NCI-H2029 (cell line): Measurements from ENCODE around the gene ARHGAP42.
"Not testable (repeated sequence)": the region's sequence is repeated elsewhere in the genome, so short reads cannot be mapped to it uniquely, and the experiment has no call there.

Experiments used
- DNase-seq: peaks from one replicate; lab custom pipeline; 2025; lab: John Stamatoyannopoulos, UW

ARHGAP42 gene

DNA sequence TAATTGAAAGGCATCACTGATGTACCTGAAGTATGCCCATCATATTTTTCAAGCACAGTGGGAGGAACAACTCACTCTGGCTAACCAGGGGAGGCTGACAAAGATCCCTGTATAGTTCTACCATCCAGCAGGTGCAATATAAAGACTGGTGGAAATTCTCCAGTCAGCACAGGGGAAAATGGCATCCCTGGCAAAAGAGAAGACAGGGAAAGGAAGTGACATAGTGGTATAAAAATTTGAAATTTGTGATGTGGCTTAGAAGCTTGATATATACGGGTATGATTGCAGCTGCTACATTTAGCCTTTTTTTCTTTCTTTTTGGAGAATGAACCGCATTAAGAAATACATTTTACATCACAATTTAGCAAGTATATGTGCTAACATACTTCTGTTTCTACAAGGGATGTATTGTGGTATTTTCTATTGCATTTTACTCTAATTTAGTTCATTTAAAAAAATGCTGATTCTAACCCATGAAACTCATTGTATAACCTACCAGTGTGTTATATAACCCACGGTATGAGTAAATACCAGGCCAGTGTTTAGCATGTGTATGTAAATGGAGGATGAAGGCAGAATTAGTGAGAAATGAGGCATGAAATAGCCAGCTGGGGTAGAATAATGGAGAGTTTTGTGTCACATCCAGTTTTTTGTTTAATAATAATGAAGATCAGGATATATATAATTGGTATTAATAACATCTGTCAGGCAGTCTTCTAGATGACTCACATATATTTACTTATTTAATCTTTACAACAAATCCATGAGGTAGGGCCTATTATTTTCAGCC is 186.1 kb downstream of the ARHGAP42 start:
- no peak for DNase-seq

DNA sequence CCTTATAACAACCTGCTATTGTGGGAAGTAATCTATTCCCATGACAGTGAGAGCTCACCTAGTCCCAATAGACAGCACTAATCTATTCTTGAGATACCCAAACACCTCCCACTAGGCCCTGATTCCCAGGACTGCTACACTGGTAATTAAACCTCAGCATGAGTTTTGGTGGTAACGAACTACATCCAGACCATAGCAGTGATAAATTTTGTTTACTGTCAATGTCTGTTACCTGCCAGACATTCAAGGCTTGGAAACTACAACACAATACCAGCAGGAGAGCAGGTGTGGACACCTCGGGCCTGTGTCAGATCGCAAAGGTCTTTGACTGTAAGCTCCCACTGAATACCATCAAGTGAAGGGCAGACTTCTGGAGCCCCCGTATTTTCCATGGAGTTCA is 187.1 kb downstream of the ARHGAP42 start:
- DNase-seq, result no peak

GRCh38 chr11:100875521-100875869 is 188.4 kb downstream of the ARHGAP42 start:
- no peak for DNase-seq

DNA sequence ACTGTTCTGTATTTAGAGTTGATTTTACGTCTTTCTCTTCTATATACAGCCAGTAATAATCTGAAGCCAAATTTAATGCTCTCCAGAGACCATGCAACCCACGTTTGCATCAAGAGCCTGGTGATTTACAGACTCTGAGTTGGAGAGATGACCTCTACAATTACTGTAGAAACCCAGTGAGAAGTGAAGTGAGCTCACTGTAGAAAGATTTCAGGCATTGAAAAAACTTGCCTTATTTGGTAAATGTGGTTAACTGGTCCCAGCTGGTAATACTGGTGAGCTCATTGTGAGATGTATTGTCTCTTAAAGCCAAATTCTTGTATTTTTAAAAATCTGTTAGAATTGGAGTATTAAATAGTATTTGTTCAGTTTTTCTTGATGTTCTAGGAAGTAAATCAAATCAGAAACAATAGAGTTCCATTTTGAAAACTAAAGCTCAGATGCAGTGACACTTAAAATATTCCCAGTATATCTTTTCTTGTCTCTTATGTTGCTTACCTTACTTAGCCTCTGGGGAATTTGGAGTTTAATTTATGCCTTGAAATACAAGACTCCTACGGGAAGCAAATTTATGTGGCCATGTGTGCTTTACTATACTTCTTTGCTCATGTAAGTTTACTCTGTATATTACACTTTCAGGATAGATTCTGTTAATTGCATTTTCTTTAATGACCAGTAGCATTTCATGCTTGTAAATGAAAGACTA is 189.9 kb downstream of the ARHGAP42 start:
- no peak for DNase-seq

- no peak for DNase-seq
Observed at GRCh38 chr11:100878474-100878873, 191.4 kb downstream of the ARHGAP42 start.

DNA sequence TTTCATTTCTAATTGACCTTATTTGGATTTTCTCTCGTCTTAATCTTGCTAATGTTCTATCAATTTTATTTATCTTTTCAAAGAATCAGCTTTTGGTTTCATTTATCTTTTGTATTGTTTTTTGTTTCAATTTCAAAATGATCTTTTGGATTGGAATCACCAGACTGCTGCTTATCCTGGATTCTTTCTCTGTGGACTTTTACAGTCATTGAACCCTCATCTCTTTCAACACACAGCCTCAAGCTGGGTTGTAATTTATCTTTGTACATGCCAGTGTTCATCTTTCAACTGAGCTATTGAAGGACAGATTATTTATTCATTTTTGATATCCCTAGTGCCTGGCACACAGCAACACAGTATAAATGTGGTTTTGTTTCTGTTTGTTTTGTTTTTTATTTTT is 195.9 kb downstream of the ARHGAP42 start:
- DNase-seq, result no peak

DNA sequence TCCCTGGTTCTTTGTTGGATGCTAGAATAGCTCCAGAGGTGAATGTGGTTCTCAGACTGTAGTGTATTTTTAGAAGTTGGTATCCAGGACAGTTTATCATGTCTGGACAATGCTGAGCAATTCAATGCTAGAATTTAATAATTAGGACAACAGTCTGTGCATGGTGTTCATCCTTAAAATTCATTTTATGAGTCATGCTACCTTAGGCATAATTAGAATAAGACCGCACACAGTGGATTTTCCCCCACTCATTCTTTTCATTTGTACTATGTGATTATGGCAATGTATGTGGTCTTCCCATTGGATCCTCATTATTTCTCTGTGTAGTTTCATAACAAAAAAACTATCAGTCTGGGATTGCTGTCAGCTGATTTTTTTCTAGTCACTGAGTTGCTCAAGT is 196.7 kb downstream of the ARHGAP42 start:
- no peak for DNase-seq

DNA sequence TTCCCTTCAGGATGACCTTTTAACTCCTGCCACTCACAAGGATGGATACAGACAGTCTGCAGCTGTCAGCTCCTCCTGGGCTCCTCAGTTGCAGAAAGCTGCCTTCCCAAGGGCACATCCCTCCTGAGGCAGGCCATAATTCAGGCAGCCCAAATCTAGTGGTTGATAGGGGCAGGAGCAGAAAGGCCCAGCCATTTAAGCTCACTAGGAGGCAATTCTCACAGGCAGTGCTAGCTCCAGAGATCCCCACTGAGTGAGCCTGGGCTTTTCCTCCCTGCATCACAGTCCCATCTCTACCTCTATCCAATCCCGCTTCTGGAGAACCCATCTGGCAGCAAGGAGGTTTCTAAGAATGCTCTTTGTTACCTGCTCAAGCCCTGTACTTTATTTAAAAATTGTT is 200.6 kb downstream of the ARHGAP42 start:
- no peak for DNase-seq

- DNase-seq, result no peak
Observed at GRCh38 chr11:100888836-100889235, 201.7 kb downstream of the ARHGAP42 start.

GRCh38 chr11:100889758-100890157 is 202.7 kb downstream of the ARHGAP42 start:
- no peak for DNase-seq

DNA sequence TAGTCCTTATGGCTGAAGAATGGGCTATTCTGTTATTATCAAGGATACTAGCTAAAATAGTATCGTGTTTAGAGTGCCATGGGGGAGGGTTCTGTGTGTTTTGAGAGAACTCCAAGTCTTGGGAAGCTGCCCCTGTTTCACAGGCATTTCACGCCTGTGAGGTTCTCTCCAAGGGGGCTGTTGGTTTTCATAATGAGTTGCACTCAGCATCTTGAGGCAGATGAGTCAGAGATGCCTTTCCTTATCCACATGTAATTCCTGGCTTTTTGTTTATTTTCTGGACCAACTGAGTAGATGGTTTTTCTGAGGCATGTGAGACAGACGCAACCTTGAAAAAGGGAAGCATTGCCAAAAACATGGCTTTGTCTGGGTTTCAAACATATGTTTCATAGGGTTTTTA is 203.7 kb downstream of the ARHGAP42 start:
- no peak for DNase-seq

- DNase-seq, result no peak
Observed at GRCh38 chr11:100892886-100893285, 205.8 kb downstream of the ARHGAP42 start.

- no peak for DNase-seq
Observed at GRCh38 chr11:100895449-100895848, 208.4 kb downstream of the ARHGAP42 start.

DNA sequence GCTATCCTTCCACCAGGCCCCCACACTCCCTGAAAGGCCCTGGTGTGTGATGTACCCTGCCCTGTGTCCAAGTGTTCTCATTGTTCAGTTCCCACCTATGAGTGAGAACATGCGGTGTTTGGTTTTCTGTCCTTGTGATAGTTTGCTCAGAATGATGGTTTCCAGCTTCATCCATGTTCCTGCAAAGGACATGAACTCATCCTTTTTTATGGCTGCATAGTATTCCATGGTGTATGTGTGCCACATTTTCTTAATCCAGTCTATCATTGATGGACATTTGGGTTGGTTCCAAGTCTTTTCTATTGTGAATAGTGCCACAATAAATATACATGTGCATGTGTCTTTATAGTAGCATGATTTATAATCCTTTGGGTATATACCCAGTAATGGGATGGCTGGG is 208.9 kb downstream of the ARHGAP42 start:
- DNase-seq, result not testable (repeated sequence)

DNA sequence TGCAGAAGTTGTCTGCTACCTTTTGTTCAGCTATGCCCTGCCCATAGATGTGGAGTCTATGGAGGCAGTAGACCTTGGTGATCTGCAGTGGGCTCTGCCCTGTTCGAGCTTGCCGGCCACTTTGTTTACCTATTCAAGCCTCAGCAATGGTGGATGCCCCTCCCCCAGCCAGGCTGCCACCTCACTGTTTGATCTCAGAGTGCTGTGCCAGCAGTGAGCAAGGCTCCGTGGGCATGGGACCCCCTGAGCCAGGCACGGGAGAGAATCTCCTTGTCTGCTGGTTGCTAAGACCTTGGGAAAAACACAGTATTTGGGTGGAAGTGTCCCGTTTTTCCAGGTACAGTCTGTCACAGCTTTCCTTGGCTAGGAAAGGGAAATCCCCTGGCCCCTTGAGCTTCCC is 214.4 kb downstream of the ARHGAP42 start:
- not testable (repeated sequence) for DNase-seq

- no peak for DNase-seq
Observed at GRCh38 chr11:100902454-100903141, 215.5 kb downstream of the ARHGAP42 start.

GRCh38 chr11:100903284-100903683 is 216.2 kb downstream of the ARHGAP42 start:
- no peak for DNase-seq

DNA sequence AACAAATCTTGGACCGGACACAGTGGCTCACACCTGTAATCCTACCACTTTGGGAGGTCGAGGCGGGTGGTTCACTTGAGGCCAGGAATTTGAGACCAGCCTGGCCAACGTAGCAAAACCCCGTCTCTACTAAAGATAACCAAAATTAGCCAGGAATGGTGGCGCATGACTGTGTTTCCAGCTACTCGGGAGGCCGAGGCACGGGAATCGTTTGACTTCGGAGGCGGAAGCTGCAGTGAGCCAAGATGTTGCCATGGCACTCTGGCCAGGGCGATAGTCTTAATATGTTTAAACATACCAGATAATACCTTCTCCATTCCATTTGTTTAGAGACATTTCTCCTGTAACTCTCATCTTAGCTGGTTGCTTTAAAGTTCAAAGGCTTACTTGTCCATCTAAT is 218.6 kb downstream of the ARHGAP42 start:
- DNase-seq, result no peak

DNA sequence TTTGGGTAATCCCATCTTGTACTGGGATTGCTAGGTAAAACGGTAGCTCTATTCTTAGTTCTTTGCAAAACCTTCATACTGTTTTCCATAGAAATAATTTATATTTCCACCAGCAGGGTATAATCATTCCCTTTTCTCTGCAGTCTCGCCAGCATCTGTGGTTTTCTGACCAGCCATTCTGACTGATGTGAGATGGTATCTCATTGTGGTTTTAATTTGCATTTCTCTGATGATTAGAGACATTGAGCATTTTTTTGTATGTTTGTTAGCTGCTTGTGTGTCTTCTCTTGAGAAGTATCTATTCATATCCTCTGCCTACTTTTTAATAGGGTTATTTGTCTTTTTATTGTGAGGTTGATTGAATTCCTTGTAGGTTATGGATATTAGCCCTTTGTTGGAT is 221.7 kb downstream of the ARHGAP42 start:
- no peak for DNase-seq

- DNase-seq, result no peak
Observed at GRCh38 chr11:100910808-100911207, 223.7 kb downstream of the ARHGAP42 start.

DNA sequence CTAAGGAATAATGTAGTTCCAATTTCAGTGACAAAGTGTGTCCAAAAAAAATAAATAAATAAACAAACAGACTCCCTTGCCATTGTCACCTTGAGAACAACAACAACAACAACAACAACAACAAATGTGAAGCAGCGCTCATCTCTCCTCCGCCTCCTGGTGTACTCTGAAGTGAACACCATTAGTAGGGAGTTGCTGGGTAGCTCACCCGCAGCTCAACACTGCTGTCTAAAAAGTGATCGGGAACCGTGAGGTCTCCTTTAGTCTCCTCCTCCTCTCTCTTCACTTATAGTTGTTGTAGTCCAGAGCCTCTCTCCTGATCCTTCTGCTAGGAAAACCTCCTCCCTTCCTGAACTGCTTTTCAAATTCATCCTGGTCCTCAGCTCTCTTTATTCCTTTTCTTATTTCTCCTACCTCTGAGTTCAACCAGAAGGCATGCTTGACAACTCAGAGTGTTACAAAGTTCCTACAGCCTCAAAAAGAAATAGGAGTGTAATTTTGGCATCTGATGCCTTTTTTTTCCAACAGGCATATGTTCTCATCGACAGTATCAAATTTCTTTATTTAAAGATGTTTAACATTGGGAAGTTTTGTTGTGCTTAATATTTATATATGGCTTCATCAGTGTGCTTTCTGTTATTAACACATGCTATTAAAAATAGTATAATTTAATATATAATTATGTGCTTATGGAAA is 227.5 kb downstream of the ARHGAP42 start:
- no peak for DNase-seq
